B cell (primary cell): Measurements from ENCODE around the gene PLA2G2F. TPM values are rescaled to one million over a fixed set of nuclear protein-coding genes. Genes with fewer than 3 reads are reported as not detected.

Experiments used
- ATAC-seq: fragments of 200-7000 bp; cut with Tn5 transposase; one replicate; pipeline ENCODE4 v1.10.0; 2021; ENCODE audit warnings: low read depth, mild to moderate bottlenecking, moderate number of reproducible peaks, moderate library complexity
- CTCF ChIA-PET: fragments of 350-600 bp; sonication (Branson Sonifier 250); formaldehyde crosslinking; loops from one replicate; lab custom pipeline; 2021; ENCODE audit warnings: antibody characterized with exemption, inconsistent platforms; lab: Charles Lee
- POLR2A ChIA-PET: fragments of 350-600 bp; sonication (Branson Sonifier 250); formaldehyde crosslinking; loops from one replicate; lab custom pipeline; 2021; ENCODE audit warnings: antibody characterized with exemption; lab: Charles Lee
- DNase-seq: peaks from one replicate; pipeline ENCODE4 v3.0.0; 2013
- H2AFZ ChIP-seq: 2 replicates; pipeline ENCODE4 v1.6.1; 2012; ENCODE audit warnings: mild to moderate bottlenecking, low read depth, low read length; ENCODE audit not compliant: insufficient read depth, poor library complexity, severe bottlenecking
- H3K27ac ChIP-seq, 2 donors: 1 replicate in 1 of 2; 2 replicates in 1 of 2; pipeline ENCODE4 v1.5.1; 2012 to 2013; ENCODE audit warnings: low read length in 2 of 2, mild to moderate bottlenecking in 2 of 2, moderate library complexity in 1 of 2
- H3K27me3 ChIP-seq, 4 experiments: fragments of 200-600 bp in 1 of 4; sonication (generic) in 1 of 4; replicated peaks in 1 of 4; 1 replicate in 2 of 4; 2 replicates in 2 of 4; pipeline versions ENCODE4 v1.6.1 to v1.7.0; 2013 to 2016; ENCODE audit warnings: low read length in 3 of 4, mild to moderate bottlenecking in 2 of 4, mixed read lengths in 1 of 4, moderate library complexity in 1 of 4; ENCODE audit not compliant: insufficient read depth in 4 of 4, control insufficient read depth in 3 of 4; ENCODE audit errors: control extremely low read depth in 1 of 4
- H3K36me3 ChIP-seq, 2 experiments: replicated peaks in 1 of 2; 1 replicate in 1 of 2; 2 replicates in 1 of 2; pipeline versions ENCODE4 v1.6.1 to v1.7.1; 2013; ENCODE audit warnings: low read length in 1 of 2; ENCODE audit not compliant: insufficient read depth in 2 of 2, control insufficient read depth in 1 of 2; ENCODE audit errors: control extremely low read depth in 1 of 2, extremely low read depth in 1 of 2
- H3K4me1 ChIP-seq, 2 donors: fragments of 200-600 bp in 1 of 2; sonication (generic) in 1 of 2; 1 replicate in 1 of 2; 2 replicates in 1 of 2; pipeline versions ENCODE4 v1.5.1 to v1.6.1; 2013 to 2017; ENCODE audit warnings: low read length in 2 of 2; ENCODE audit not compliant: control insufficient read depth in 2 of 2, insufficient read depth in 2 of 2
- H3K4me2 ChIP-seq: replicated peaks from 2 replicates; pipeline ENCODE3; 2012; ENCODE audit warnings: mild to moderate bottlenecking, low read depth, low read length; ENCODE audit not compliant: poor library complexity, severe bottlenecking
- H3K4me3 ChIP-seq, 5 experiments: fragments of 200-600 bp in 1 of 5; sonication (generic) in 1 of 5; 1 replicate in 3 of 5; 2 replicates in 2 of 5; pipeline versions ENCODE4 v1.5.1 to v1.7.0; 2011 to 2016; ENCODE audit warnings: low read length in 4 of 5, mild to moderate bottlenecking in 4 of 5, low read depth in 2 of 5, control low read depth in 1 of 5, moderate library complexity in 1 of 5; ENCODE audit not compliant: insufficient read depth in 1 of 5; ENCODE audit errors: control extremely low read depth in 1 of 5, extremely low read depth in 1 of 5
- H3K79me2 ChIP-seq: fragments of 200-600 bp; sonication (generic); one replicate; pipeline ENCODE4 v1.6.0; 2016; ENCODE audit warnings: low read length; ENCODE audit not compliant: control insufficient read depth, insufficient read depth
- H3K9ac ChIP-seq: fragments of 200-600 bp; sonication (generic); 2 replicates; pipeline ENCODE4 v1.6.1; 2017; ENCODE audit warnings: mild to moderate bottlenecking, low read length, moderate library complexity
- H3K9me3 ChIP-seq, 3 donors: one replicate each; pipeline versions ENCODE4 v1.6.1 to v1.7.1; 2013; ENCODE audit warnings: low read length in 2 of 3; ENCODE audit not compliant: control insufficient read depth in 2 of 3, insufficient read depth in 1 of 3; ENCODE audit errors: control extremely low read depth in 1 of 3
- H4K20me1 ChIP-seq: 2 replicates; pipeline ENCODE4 v1.6.0; 2012; ENCODE audit warnings: mild to moderate bottlenecking, low read length; ENCODE audit not compliant: insufficient read depth, control insufficient read depth, poor library complexity, severe bottlenecking
- H3K27ac Mint-ChIP-seq: one replicate; pipeline ENCODE4 v1.8.0; 2021; ENCODE audit warnings: mixed read lengths
- H3K27me3 Mint-ChIP-seq: one replicate; pipeline ENCODE4 v1.8.0; 2021; ENCODE audit warnings: mixed read lengths
- H3K4me1 Mint-ChIP-seq: one replicate; pipeline ENCODE4 v1.8.0; 2021; ENCODE audit warnings: mixed read lengths
- H3K4me3 Mint-ChIP-seq: one replicate; pipeline ENCODE4 v1.8.0; 2021; ENCODE audit warnings: mixed read lengths
- H3K9me3 Mint-ChIP-seq: one replicate; pipeline ENCODE4 v1.8.0; 2022; ENCODE audit warnings: mixed read lengths; ENCODE audit not compliant: insufficient read depth
- EZH2 ChIP-seq: IDR thresholded peaks from 2 replicates; pipeline ENCODE4 v1.6.1; 2012; ENCODE audit warnings: borderline replicate concordance, low read depth, mild to moderate bottlenecking, moderate library complexity, low read length; ENCODE audit not compliant: insufficient read depth, poor library complexity, severe bottlenecking
- WGBS: methylation state at CpG from one replicate; pipeline ENCODE4 v1.1.5; 2013; ENCODE audit warnings: missing lambda C conversion rate; ENCODE audit not compliant: insufficient coverage; 5-methylcytosine and 5-hydroxymethylcytosine counted together
- intact Hi-C: fragments of 100-400 bp; cut with micrococcal nuclease; formaldehyde crosslinking; loops from one replicate; pipeline ENCODE4 v1.10.0; 2022
- polyA plus RNA-seq: library from polyadenylated mRNA; depleted of rRNA; stranded (reverse); fragments of >200 nt; gene quantifications from 2 replicates; pipeline ENCODE4 v1.2.3, GENCODE V29; 2012
- total RNA-seq, 2 donors: library from RNA; stranded (reverse); fragments of 120-200 nt in 1 of 2; gene quantifications; 1 replicate in 1 of 2; 2 replicates in 1 of 2; pipeline versions ENCODE4 v1.2.3 to v1.2.4, GENCODE V29; 2013 to 2022
- TF ChIP-seq, protein P1 (sequence below): fragments of 200-600 bp; IDR thresholded peaks from one replicate; pipeline ENCODE4 v1.8.0; 2022; ENCODE audit warnings: antibody characterized with exemption, mild to moderate bottlenecking

PLA2G2F gene
- total and polyA plus RNA-seq, 2 donors (not counting 1 experiment from before 2014, with no cell fraction given) = not detected

DNA sequence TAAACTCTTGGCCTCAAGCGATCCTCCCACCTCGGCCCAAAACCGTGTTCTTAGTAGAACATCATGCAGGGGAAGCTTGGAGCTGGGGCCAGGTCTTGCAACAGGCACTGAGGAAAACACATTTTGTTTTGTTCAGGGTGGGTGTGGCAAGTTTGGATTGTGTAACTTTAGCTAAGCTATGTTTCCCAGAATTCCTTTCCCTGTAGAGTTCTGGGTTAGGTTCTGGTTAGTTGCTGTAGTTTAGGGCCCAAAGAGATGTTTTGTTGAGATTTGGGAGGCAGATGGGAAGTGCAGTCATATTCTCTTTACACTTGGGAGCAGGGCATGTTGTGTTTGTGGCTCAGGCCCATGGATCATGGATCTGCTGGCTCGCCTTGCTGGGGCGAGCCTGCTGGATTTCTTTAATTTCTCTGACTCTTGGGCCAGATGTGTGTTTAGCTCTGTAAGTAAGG lies 45.2 kb upstream of the PLA2G2F start:
- WGBS = 90% methylated on average over 5 of the region's 5 CpGs
- Mint-ChIP-seq H3K27ac (no peak overlapping the region), H3K27me3 (peaks cover 7% of the 10 kb centered on the region), H3K4me3 (no peak overlapping the region), H3K9me3 (no peaks in the 10 kb centered on the region), H3K4me1 (no peaks in the 10 kb centered on the region)
- Histone ChIP-seq H3K9me3 (no peaks in the 10 kb centered on the region), H2AFZ (no peak overlapping the region), H3K79me2 (no peaks in the 10 kb centered on the region), H3K4me3 (no peak overlapping the region), H3K9ac (no peak overlapping the region), H3K4me2 (no peak overlapping the region), H3K4me1 (no peaks in the 10 kb centered on the region), H4K20me1 (no peaks in the 10 kb centered on the region), H3K27ac (no peak overlapping the region), H3K36me3 (no peaks in the 10 kb centered on the region), H3K27me3 (no peaks in the 10 kb centered on the region)
- no peak for TF ChIP-seq EZH2
- TF ChIP-seq, protein P1, sequence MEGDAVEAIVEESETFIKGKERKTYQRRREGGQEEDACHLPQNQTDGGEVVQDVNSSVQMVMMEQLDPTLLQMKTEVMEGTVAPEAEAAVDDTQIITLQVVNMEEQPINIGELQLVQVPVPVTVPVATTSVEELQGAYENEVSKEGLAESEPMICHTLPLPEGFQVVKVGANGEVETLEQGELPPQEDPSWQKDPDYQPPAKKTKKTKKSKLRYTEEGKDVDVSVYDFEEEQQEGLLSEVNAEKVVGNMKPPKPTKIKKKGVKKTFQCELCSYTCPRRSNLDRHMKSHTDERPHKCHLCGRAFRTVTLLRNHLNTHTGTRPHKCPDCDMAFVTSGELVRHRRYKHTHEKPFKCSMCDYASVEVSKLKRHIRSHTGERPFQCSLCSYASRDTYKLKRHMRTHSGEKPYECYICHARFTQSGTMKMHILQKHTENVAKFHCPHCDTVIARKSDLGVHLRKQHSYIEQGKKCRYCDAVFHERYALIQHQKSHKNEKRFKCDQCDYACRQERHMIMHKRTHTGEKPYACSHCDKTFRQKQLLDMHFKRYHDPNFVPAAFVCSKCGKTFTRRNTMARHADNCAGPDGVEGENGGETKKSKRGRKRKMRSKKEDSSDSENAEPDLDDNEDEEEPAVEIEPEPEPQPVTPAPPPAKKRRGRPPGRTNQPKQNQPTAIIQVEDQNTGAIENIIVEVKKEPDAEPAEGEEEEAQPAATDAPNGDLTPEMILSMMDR = no peak
- POLR2A ChIA-PET = no interaction called here
- CTCF ChIA-PET = interaction anchor here (0.6 to 1.7 kb wide), 4 partner anchors 8 to 58 kb away, joined by 3 to 7 read pairs (median 4); no protein-coding TSS in a partner anchor
- ATAC-seq (no peak), DNase-seq (no peak)
- intact Hi-C loops = no loop called here

DNA sequence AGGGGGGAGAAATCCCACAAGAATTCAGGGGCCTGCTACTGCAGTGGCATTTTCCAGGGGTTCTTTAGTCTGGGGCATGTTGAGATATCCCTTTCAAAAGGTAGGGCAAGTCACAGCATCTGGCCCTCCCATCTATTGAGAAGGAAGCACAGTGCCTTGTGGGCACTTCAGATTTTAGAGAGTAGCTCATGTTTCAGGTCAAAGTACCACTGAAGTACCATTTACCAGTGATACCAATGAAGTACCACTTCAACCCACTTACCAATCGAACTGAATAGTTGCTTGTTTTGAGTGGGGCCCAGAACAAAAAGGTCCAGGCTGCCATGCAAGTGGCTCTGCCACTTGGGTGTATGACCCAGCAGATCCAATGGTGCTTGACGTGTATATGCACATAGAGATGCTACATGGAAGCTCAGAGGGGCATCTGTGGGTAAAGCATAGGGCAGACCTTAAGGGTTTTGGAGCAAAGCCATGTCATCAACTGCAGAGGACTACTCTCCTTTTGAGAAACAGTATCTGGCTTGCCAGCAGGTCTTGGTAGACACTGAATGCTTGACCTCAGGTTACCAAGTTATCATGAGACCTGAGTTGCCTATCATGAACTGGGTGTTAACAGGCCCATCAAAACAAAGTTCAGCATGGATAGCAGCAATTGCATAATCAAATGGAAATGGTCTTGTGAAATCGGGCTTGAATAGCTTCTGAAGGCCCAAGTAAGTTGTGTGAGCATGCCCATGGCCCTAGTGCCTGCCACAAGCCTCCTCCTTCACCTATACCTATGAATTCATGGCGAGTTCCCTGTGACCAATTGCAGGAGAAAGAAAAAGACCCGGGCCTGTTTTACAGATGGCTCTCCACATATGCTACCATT lies 43.3 kb upstream of the PLA2G2F start:
- no peaks in the 10 kb centered on the region for H3K9me3 ChIP-seq
- no peak overlapping the region for H3K4me3 ChIP-seq
- no peak for ATAC-seq
- no peak overlapping the region for H2AFZ ChIP-seq
- DNase-seq = no peak
- Mint-ChIP-seq H3K27me3 (peaks cover 7% of the 10 kb centered on the region), H3K4me3 (no peak overlapping the region), H3K9me3 (no peaks in the 10 kb centered on the region), H3K4me1 (no peaks in the 10 kb centered on the region), H3K27ac (no peak overlapping the region)
- H3K27ac ChIP-seq = no peak overlapping the region
- intact Hi-C loops = no loop called here
- no peak overlapping the region for H3K4me2 ChIP-seq
- H3K4me1 ChIP-seq = peaks cover 1% of the 10 kb centered on the region in 2 donors
- TF ChIP-seq EZH2 = no peak
- TF ChIP-seq, protein P1 = no peak
- H4K20me1 ChIP-seq = no peaks in the 10 kb centered on the region
- ChIA-PET CTCF (interaction anchor here (0.6 to 8.8 kb wide), 2 partner anchors 37 to 57 kb away, joined by 3 to 105 read pairs; no protein-coding TSS in a partner anchor), POLR2A (no interaction called here)
- no peaks in the 10 kb centered on the region for H3K36me3 ChIP-seq
- no peaks in the 10 kb centered on the region for H3K79me2 ChIP-seq
- no peaks in the 10 kb centered on the region for H3K27me3 ChIP-seq
- no peak overlapping the region for H3K9ac ChIP-seq
- WGBS = 72% methylated on average over 5 of the region's 5 CpGs
